SIG-M5 (cell line): ENCODE results near the gene KANK3.
"Not testable (repeated sequence)": the region's sequence is repeated elsewhere in the genome, so short reads cannot be mapped to it uniquely, and the experiment has no call there.

ENCODE experiments used
- DNase-seq: peaks from one replicate; lab custom pipeline; 2025; lab: John Stamatoyannopoulos, UW

The KANK3 gene

DNA sequence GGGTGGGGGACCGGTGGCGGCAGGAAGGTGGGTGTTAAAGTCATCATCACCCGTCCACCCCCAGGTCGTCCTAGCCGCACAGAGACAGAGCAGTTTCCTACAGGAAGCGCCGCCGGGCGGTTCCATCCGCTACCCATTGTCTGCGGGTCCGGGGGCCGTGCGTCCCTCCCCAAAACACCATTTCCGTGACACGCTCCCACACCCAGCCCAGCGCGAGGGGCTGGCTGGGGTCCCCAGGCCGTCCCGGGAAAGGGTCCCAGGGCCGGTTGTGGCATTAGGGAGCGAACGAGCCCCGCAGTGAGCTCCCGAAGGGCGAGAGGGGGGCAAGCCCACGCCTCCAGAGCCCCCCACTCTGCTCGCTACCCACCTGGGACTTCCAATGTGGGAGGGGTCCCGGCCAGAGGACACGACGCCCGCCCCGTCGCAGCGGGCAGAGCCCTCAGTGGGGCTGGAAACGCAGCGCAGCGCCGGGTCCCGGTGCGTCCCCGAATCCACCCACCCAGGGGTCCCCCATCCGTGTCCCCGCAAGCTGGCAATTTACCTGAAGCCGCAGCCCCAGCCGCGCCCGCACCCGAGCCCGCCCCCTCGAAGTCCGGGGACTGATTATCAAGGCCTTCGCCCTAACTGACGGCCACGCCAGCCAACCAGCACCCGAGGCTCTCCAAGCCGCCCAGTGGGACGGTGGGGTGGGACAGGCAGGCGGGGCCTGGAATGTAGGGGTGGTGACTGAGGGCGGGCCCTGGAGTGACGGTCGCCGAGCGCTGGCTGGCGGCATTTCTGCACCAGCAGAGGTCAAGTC lies at the start of gene KANK3:
TSS of gene KANK3 (minus strand) at position 579 of the 799 bp plus-strand sequence. CDS start 5,434 bp downstream, outside the sequence.
- no peak for DNase-seq

DNA sequence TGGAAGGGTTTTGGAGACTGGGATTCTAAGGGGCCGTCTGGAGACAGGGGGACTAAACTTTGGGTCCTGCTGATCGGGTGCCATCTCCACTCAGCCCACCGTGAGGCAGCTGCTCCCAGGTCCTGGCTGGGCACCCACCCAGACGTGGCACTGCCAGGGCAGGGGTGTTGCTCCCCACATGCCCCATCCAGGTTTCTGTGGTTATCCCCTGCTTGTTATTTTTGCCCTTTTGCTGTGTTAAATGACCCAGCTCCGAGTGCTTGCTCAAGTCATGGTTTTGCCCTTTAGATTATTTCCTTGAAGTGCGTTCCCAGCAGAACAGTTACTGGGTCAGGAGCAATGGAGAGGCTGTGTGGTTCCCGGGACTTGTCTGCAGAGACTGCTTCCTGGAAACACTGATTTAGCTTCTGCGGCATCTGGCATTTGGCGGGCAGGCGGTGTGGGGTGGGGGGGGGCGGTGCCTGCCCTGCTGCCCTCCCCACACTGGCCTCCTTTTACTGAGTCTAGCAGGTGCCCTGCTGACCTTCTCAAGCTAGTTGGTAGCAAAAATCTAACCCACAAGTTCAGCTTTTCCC lies 49.0 kb upstream of the KANK3 start:
- no peak for DNase-seq

DNA sequence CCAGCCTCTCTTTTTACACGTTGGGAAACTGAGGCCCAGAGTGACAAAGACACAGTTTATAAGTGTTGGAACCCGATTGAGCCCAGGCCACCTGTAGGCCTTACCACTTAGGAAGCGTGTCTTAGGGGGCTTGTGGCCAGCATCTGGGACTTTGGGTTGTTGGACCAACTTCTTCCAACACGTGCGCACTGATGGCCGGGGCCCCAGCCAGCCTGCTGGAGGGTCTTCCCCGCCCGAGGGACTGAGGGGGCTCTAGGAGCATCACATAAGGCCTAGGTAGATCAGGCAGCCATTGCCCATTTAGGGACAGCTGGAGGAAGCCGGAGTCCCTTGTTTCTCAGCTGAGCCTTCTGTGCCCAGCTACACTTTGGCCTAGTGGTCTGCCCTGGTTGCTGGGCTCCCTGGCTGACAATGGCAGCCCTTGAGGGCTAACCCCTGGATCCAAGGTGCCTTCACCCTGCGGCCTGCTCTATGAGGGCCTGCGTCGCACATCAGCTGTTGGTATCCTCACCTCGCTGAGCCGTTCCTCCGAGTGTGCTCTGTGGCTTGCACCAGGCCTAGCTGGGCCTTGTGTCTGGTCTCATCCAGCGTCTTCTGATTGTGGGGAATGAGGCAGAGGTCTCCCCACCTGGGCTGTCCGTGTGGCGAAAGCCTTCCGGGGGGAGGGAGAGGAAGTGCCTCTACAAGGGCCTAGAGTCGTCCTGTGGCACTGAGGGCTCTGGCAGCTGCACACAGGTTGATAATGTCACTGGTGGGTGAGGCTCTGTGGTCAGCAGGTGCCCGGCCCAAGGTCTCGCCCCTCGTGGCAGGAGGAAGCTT lies 48.3 kb upstream of the KANK3 start:
- no peak for DNase-seq

DNA sequence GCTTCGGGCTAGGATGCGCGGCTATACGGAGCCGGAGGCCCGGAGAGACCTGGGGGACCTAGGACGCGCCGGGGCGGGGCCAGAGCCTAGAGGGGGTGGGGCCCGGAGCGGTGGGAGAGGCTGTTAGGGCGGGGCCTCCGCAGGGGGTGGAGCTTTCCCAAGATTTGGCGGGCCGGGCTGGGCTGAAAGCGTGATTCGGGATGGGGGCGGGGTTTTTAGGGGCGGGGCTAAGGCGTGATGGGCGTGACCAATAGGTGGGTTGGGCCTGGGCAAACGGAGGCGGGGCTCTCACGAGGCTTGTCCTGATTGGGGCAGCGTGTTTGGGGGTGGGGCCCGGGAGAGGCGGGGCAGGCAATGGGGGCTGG lies 47.5 kb upstream of the KANK3 start:
- DNase-seq: no peak

DNA sequence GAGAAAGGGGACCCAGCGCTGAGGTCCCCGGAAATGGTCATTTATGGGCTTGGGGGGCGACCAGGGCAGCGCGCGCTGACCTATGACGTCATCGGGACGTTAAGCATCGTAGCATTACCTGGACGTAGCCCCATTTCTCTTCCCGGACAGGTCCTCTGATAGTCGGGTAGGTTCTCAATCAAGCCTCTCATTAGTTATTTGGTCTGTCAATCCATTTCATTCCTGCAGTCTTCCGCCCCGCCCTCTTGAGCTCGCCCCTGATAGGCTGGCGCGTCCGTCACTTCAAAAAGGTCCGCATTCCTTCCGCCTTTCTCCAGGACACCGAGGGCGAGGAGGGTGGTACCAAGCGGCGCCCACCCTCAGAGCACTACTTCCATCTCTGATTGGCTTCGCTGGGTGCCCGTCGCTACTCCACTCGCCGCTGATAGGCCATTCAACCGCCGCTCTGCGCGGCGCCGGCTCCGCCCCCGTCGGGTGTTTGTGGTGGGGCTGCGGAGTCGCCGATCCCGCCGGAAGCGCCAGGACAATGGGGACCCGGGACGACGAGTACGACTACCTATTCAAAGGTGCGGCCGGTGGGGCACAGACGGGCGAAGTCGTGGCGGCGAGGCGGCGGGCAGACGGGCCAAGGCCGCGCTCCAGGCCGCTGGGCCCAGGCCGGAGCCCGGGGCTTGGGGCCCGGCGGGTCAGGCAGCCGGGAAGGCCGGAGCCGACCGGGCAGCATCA lies 47.0 kb upstream of the KANK3 start, which contains the start of gene RAB11B:
TSS of gene RAB11B (plus strand) at position 470 of the 726 bp plus-strand sequence. CDS start at position 527, 57 bp downstream.
- peak; percentile 99 for DNase-seq

DNA sequence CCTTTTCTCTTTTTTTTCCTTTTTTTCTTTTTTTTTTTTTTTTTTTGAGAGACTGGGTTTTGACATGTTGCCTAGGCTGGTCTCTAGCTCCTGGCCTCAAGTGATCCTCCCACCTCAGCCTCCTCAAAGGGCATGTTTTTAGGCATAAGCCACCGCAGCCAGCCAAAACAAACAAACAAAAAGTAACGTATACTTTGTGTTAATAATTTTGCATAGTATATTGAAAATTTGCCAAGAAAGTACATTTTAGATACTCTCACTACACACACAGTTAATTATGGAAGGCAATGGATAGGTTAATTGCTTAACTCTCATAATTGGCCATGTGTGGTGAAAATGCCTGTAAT lies 45.5 kb upstream of the KANK3 start:
- DNase-seq: no peak

DNA sequence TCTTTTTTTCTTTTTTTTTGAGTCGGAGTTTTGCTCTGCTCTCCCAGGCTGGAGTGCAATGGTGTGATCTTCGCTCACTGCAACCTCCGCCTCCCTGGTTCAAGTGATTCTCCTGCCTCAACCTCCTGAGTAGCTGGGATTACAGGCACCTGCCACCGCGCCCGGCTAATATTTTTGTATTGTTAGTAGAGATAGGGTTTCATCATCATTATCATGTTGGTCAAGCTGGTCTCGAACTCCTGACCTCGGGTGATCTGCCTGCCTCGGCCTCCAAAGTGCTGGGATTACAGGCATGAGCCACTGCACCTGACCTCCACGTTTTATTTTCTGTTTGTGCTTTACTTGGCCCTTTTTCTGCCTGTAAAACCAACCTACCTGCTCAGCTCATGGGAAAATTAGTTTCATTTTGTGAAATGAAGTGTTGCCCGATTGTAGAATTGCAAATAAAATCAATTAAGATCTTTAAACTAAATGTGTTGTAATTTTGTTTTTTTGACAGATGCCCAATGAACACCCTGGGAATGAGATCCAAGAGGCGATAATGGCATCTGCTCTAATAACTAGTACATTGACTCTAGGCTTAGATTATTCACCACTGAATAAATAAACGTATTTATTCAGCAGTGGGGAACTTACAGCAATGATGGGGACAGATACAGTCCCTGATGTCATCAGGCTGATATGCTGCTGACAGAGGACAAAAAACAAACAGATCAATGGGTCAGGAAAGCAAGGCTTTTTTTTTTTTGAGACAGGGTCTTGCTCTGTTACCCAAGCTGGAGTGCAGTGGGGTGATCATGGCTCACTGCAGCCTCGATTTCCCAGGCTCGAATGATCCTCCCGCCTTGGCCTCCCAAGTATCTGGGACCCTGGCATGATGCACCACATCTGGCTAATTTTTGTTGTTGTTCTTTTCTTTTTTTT lies 44.9 kb upstream of the KANK3 start:
- no peak for DNase-seq

DNA sequence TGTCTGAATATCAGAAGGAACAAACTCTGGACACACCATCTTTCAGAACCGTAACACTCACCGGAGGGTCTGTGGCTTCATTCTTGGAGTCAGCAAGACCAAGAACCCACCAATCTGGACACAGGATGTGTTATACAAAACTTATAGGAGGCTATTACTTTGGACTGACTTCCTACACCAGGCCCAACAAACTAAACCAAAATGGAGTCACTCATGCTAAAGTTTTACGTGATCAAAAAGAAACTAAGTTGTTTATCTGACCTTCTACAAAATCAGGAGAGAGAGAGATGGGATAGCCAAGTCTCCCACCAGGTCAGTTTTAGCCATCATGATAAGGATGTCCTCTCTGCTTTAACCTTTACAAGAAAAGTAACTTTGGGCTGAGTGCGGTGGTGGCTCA lies 43.9 kb upstream of the KANK3 start:
- DNase-seq: no peak

DNA sequence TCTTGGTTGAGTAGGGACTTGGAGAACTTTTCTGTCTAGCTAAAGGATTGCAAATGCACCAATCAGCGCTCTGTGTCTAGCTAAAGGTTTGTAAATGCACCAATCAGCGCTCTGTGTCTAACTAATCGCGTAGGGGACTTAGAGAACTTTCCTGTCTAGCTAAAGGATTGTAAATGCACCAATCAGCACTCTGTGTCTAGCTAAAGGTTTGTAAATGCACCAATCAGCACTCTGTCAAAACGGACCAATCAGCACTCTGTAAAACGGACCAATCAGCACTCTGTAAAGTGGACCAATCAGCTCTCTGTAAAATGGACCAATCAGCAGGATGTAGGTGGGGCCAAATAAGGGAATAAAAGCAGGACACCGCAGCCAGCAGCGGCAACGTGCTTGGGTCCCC lies 43.4 kb upstream of the KANK3 start:
- not testable (repeated sequence) for DNase-seq

DNA sequence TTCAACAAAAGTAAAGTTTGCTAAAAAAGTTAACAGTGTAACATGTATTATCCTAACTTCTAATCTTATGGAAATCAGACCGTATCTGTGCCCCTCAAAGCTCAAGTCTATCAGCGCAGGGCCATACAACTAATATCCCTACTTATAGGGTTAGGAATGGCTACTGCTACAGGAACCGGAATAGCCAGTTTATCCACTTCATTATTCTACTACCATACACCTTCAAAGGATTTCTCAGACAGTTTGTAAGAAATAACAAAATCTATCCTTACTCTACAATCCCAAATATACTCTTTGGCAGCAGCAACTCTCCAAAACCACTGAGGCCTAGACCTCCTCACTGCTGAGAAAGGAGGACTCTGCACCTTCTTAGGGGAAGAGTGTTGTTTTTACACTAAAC lies 42.5 kb upstream of the KANK3 start:
- not testable (repeated sequence) for DNase-seq

DNA sequence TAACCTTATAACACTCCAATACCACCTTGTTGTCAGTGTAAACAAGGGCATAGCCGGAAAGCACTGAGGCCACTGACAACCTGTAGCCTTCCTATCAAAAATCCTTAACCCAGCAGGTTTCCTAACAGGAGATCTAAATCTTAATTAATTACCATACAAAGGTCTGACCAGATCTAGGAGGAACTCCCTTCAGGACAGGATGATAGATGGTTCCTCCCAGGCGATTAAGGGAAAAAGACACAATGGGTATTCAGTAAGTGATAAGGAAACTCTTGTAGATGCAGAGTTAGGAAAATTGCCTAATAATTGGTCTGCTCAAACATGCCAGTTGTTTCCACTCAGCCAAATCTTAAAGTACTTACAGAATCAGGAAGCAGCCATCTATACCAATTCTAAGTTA lies 42.0 kb upstream of the KANK3 start:
- not testable (repeated sequence) for DNase-seq

DNA sequence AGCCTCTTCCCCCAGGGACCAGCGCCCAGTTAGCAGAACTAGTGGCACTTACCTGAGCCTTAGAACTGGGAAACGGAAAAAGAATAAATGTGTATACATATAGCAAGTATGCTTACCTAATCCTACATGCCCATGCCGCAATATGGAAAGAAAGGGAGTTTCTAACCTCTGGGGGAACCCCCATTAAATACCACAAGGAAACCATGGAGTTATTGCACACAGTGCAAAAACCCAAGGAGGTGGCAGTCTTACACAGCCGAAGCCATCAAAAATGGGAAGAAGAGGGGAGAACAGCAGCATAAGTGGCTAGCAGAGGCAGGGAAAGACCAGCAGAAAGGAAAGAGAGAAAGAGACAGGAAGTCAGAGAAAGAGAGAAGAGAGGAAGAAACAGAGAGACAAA lies 41.5 kb upstream of the KANK3 start:
- not testable (repeated sequence) for DNase-seq

DNA sequence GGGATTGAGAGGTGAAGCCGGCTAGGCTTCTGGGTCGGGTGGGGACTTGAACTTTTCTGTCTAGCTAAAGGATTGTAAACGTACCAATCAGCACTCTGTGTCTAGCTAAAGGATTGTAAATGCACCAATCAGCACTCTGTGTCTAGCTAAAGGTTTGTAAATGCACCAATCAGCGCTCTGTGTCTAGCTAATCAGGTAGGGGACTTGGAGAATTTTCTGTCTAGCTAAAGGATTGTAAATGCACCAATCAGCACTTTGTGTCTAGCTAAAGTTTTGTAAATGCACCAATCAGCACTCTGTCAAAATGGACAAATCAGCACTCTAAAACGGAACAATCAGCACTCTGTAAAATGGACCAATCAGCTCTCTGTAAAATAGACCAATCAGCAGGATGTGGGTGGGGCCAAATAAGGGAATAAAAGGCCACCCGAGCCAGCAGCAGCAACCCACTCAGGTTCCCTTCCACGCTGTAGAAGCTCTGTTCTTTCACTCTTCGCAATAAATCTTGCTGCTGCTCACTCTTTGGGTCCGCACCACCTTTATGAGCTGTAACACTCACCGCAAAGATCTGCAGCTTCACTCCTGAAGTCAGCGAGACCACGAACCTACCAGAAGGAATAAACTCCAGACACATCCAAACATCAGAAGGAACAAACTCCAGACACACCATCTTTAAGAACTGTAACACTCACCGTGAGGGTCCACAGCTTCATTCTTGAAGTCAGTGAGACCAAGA lies 36.3 kb upstream of the KANK3 start:
- DNase-seq: not testable (repeated sequence)

DNA sequence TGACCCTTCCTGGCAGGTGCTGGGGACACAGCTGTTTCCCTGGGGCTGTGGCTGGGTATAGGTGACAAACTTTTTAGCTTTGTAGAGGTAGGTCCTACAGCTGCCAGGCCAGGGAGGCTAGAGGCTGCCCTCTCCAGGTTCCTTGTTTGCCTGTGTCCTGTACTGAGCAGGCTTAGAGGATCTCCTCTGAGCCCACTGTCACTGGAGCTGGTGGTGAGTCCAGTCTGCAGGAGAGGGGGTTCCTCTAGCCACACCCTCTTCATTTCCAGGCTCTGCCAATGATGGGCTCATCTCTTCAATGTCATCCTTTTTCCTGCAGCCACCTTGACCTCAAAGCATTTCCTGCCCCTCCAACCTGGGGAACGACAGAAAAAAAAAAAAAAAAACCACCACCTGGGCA lies 34.5 kb upstream of the KANK3 start:
- DNase-seq: no peak

DNA sequence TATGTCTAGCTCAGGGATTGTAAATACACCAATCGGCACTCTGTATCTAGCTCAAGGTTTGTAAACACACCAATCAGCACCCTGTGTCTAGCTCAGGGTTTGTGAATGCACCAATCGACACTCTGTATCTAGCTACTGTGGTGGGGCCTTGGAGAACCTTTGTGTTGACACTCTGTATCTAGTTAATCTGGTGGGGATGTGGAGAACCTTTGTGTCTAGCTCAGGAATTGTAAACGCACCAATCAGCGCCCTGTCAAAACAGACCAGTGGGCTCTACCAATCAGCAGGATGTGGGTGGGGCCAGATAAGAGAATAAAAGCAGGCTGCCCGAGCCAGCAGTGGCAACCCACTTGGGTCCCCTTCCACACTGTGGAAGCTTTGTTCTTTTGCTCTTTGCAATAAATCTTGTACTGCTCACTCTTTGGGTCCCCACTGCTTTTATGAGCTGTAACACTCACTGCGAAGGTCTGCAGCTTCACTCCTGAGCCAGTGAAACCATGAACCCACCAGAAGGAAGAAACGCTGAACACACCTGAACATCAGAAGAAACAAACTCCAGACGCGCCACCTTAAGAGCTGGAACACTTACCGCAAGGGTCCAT lies 33.4 kb upstream of the KANK3 start:
- DNase-seq: not testable (repeated sequence)

DNA sequence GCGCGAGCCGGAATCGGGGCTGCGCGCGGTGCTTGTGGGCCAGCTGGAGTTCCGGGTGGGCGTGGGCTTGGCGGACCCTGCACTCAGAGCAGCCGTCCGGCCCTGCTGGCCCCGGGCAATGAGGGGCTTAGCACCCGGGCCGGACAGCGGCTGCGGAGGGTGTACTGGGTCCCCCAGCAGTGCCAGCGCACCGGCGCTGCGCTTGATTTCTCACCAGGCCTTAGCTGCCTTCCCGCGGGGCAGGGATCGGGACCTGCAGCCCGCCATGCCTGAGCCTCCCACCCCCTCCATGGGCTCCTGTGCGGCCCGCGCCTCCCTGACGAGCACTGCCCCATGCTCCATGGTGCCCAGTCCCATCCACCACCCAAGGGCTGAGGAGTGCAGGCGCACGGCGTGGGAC lies 32.7 kb upstream of the KANK3 start:
- not testable (repeated sequence) for DNase-seq

DNA sequence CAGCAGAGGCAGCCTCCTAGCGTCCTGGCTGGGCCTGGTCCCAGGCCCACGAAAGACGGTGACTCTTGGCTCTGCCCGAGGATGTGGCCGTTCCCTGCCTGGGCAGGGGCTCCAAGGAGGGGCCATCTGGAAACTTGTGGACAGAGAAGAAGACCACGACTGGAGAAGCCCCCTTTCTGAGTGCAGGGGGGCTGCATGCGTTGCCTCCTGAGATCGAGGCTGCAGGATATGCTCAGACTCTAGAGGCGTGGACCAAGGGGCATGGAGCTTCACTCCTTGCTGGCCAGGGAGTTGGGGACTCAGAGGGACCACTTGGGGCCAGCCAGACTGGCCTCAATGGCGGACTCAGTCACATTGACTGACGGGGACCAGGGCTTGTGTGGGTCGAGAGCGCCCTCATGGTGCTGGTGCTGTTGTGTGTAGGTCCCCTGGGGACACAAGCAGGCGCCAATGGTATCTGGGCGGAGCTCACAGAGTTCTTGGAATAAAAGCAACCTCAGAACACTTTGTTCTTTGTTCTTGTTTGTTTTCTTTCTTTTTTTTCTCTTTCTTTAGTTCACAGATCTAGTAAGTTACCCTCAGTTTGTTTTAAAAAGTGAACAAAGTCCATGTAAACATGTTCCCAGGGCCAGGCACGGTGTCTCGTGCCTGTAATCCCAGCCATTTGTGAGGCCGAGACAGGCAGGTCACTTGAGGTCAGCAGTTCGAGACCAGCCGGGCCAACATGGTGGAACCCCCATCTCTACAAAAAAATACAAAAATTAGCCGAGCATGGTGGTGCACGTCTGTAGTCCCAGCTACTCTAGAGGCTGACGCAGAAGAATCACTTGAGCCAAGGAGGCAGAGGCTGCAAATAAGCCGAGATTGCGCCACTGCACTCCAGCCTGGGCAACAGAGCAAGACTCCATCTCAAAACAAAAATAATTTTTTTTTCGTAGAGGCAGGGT lies 31.1 kb upstream of the KANK3 start:
- DNase-seq: no peak

DNA sequence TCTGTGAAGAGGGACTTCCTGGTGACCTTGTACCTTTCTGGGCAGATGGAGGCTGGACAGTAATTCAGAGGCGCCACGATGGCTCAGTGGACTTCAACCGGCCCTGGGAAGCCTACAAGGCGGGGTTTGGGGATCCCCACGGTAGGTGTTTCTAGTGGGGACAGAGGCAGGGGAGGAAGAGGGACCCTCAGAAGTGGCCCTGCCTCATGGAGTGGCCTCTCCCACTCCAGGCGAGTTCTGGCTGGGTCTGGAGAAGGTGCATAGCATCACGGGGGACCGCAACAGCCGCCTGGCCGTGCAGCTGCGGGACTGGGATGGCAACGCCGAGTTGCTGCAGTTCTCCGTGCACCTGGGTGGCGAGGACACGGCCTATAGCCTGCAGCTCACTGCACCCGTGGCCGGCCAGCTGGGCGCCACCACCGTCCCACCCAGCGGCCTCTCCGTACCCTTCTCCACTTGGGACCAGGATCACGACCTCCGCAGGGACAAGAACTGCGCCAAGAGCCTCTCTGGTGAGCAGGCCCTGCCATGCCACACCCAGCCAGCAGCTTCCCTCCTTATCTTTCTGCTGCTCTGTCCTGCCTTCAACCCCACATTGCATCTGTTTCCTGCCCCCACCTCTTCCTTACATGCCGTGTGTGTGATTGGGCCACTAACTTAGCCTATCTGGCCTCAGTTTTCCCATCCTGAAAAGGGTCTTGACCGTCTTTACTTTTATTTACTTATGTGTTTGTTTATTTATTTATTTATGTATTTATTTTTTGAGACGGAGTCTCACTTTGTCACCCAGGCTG lies 28.1 kb upstream of the KANK3 start:
- no peak for DNase-seq
